ENCODE data around the gene SHPK. TPM values are rescaled to one million over a fixed set of nuclear protein-coding genes. Genes with fewer than 3 reads are reported as not detected.
"Not testable (repeated sequence)": the region's sequence is repeated elsewhere in the genome, so short reads cannot be mapped to it uniquely, and the experiment has no call there.

The SHPK gene
- polyA plus RNA-seq, 1 donor = 21.3 TPM

DNA sequence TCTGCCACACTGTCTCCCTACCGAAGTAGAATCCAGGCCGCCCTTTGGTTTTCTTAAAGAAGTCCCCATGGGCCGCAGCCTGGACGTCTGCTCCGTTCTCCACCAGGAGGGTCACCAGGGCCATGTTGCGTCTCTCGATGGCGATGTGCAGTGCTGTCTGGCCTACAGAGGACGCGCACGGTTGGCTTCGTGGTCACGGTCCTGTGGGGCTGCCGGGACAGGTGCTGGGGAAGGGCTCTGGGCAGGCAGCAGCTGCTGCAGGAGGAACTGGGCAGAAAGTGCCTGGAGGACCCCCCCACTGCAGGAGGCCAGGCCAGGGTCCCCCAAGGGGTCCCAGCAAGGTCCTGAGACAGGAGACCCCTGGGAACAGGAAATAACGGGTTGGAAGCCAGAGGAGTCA, 45.8 kb downstream of the SHPK start:
- H3K9me3 ChIP-seq (ENCODE audit: control insufficient read depth, low read depth, low read length) = no peaks in the 10 kb centered on the region
- peaks cover 66% of the 10 kb centered on the region for H3K36me3 ChIP-seq (ENCODE audit: control insufficient read depth, insufficient read depth, low read length)
- H3K27ac ChIP-seq (ENCODE audit: low read length) = no peak overlapping the region
- no peaks in the 10 kb centered on the region for H3K4me1 ChIP-seq (ENCODE audit: control insufficient read depth, insufficient read depth, low read length)
- H3K27me3 ChIP-seq (ENCODE audit: control insufficient read depth, insufficient read depth, low read length) = no peaks in the 10 kb centered on the region
- H3K4me3 ChIP-seq (ENCODE audit: low read length) = no peak overlapping the region
- DNase-seq = no peak
- no CpG with 5 or more reads among the region's 15 CpGs for WGBS (ENCODE audit: insufficient coverage, low lambda C conversion rate)

DNA sequence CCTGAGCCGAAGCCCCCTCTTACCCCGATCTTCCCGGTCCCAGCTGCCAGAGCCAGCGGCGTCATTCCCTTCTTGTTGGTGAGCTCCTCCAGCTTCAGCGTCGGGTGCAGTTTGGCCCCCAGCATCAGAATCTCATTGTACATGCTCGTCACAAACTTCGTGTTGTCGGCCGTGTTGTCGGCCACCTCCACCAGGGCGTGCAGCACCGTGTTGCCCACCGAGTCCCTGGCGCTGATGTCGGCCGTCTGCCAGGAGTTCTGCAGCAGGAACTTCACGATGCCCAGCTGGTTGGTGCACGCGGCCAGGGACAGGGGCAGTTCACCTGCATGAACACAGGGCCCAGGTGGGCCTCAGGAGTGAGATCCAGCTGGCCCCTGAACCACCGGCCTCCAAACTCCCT, 46.3 kb downstream of the SHPK start:
- no peaks in the 10 kb centered on the region for H3K4me1 ChIP-seq (ENCODE audit: control insufficient read depth, insufficient read depth, low read length)
- WGBS (ENCODE audit: insufficient coverage, low lambda C conversion rate) = no CpG with 5 or more reads among the region's 22 CpGs
- DNase-seq = no peak
- no peak overlapping the region for H3K4me3 ChIP-seq (ENCODE audit: low read length)
- H3K36me3 ChIP-seq (ENCODE audit: control insufficient read depth, insufficient read depth, low read length) = peaks cover 70% of the 10 kb centered on the region
- H3K9me3 ChIP-seq (ENCODE audit: control insufficient read depth, low read depth, low read length) = no peaks in the 10 kb centered on the region
- H3K27me3 ChIP-seq (ENCODE audit: control insufficient read depth, insufficient read depth, low read length) = no peaks in the 10 kb centered on the region
- H3K27ac ChIP-seq (ENCODE audit: low read length) = no peak overlapping the region

DNA sequence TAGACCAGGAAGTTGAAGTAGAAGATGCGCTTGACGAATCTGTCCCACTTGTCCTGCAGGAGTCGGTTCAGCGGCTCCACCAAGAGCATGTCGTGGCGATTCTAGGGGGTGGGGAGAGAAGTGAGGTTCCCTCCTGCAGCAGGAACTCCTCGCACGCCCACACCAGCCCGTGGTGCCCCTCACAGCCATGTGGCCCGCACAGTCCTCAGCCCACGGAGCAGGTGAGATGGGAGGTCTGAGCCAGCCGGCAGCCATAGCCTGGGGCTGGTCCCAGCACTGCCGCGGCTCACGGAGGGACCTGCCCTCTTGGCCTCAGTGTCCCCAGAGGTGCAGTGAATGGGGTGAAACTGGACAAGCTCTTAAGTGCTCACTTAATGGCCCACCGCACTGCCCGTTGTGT, 50.2 kb downstream of the SHPK start:
- no peak overlapping the region for H3K4me3 ChIP-seq (ENCODE audit: low read length)
- WGBS (ENCODE audit: insufficient coverage, low lambda C conversion rate) = no CpG with 5 or more reads among the region's 17 CpGs
- no peaks in the 10 kb centered on the region for H3K4me1 ChIP-seq (ENCODE audit: control insufficient read depth, insufficient read depth, low read length)
- H3K27me3 ChIP-seq (ENCODE audit: control insufficient read depth, insufficient read depth, low read length) = no peaks in the 10 kb centered on the region
- no peak overlapping the region for H3K27ac ChIP-seq (ENCODE audit: low read length)
- DNase-seq = no peak
- peaks cover 68% of the 10 kb centered on the region for H3K36me3 ChIP-seq (ENCODE audit: control insufficient read depth, insufficient read depth, low read length)
- H3K9me3 ChIP-seq (ENCODE audit: control insufficient read depth, low read depth, low read length) = no peaks in the 10 kb centered on the region

DNA sequence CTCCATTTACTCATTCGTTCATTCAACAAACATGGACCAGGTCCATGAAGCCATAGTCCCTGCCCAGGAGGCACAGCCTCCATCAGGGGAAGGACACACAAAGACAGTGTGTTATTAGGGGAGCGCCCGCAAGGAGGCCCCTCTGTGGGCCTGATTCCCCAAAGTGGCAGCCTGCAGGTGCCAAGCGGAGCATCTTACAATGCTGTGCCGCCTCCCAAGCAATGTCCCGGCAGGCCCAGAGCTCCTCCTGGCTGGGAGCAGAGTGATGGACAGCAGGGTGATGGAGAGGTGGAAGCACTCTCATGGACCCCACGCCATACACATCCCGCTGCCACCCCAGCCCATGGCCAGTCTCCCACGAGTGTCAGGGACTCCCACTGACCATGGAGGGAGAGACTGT, 52.6 kb downstream of the SHPK start:
- DNase-seq = no peak
- no peak overlapping the region for H3K4me3 ChIP-seq (ENCODE audit: low read length)
- no peaks in the 10 kb centered on the region for H3K27me3 ChIP-seq (ENCODE audit: control insufficient read depth, insufficient read depth, low read length)
- peaks cover 68% of the 10 kb centered on the region for H3K36me3 ChIP-seq (ENCODE audit: control insufficient read depth, insufficient read depth, low read length)
- WGBS (ENCODE audit: insufficient coverage, low lambda C conversion rate) = no CpG with 5 or more reads among the region's 9 CpGs
- H3K27ac ChIP-seq (ENCODE audit: low read length) = no peak overlapping the region
- H3K4me1 ChIP-seq (ENCODE audit: control insufficient read depth, insufficient read depth, low read length) = no peaks in the 10 kb centered on the region
- H3K9me3 ChIP-seq (ENCODE audit: control insufficient read depth, low read depth, low read length) = no peaks in the 10 kb centered on the region

DNA sequence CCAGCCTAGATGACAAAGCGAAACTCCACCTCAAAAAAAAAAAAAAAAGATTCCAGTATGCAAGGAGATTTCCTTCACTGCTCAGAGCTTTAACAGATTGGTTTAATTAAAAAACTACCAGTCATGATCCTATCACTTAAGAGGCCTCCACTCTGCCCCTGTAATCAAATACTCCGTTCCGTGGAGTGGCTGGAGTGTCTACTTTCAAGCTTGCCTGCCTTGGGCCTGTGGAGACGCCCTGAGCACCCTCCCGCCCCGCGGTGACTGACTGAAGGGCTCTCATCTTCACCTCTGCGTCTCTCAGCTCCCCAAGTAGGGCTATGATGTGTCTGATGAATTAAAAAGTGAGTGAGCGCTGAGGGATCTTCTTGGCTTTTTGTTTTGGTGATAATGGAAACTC, 53.1 kb downstream of the SHPK start:
- H3K4me3 ChIP-seq (ENCODE audit: low read length) = no peak overlapping the region
- H3K9me3 ChIP-seq (ENCODE audit: control insufficient read depth, low read depth, low read length) = no peaks in the 10 kb centered on the region
- H3K4me1 ChIP-seq (ENCODE audit: control insufficient read depth, insufficient read depth, low read length) = no peaks in the 10 kb centered on the region
- no CpG with 5 or more reads among the region's 9 CpGs for WGBS (ENCODE audit: insufficient coverage, low lambda C conversion rate)
- no peak for DNase-seq
- no peaks in the 10 kb centered on the region for H3K27me3 ChIP-seq (ENCODE audit: control insufficient read depth, insufficient read depth, low read length)
- H3K36me3 ChIP-seq (ENCODE audit: control insufficient read depth, insufficient read depth, low read length) = peaks cover 66% of the 10 kb centered on the region
- no peak overlapping the region for H3K27ac ChIP-seq (ENCODE audit: low read length)

DNA sequence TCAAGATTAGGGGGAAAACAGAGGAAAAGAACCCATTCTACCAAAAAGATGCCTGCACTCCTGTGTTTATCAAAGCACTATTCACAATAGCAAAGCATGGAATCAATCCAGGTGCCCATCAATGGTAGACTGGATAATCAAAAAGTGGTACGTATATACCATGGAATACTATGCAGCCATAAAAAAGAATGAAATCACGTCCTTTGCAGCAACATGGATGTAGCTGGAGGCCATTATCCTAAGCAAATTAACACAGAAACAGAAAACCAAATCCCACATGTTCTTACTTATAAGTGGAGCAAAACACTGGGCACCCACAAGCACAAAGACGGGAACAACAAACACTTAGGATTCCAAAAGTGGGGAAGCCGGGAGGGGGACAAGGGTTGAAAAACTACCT, 57.4 kb downstream of the SHPK start:
- not testable (repeated sequence) for H3K4me1 ChIP-seq (ENCODE audit: control insufficient read depth, insufficient read depth, low read length); DNase-seq; H3K4me3 ChIP-seq (ENCODE audit: low read length); H3K27me3 ChIP-seq (ENCODE audit: control insufficient read depth, insufficient read depth, low read length); H3K9me3 ChIP-seq (ENCODE audit: control insufficient read depth, low read depth, low read length); H3K27ac ChIP-seq (ENCODE audit: low read length)
- H3K36me3 ChIP-seq (ENCODE audit: control insufficient read depth, insufficient read depth, low read length) = peaks cover 55% of the 10 kb centered on the region
- no CpG with 5 or more reads among the region's 4 CpGs for WGBS (ENCODE audit: insufficient coverage, low lambda C conversion rate)

DNA sequence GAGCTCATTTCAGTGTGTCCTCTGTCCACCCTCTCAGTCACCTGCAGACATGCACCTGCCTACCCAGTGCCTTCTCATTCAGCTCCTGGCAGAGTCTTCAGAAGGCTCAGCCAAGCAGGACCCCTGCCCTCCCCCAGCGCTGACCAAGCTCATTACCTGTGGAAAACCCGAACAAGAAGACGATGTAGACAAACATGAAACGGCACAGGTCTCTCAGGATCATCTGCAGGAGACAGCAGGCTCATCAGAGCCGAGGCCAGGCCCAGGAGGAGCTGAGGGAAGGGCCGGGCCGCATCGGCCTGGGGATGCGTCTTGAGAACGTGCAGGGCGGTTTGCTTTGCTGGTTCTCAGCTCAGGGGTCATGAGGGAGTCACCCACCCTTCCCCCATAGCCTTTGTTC, 59.1 kb downstream of the SHPK start:
- Histone ChIP-seq H3K9me3 (ENCODE audit: control insufficient read depth, low read depth, low read length) (no peaks in the 10 kb centered on the region), H3K27me3 (ENCODE audit: control insufficient read depth, insufficient read depth, low read length) (no peaks in the 10 kb centered on the region), H3K36me3 (ENCODE audit: control insufficient read depth, insufficient read depth, low read length) (peaks cover 59% of the 10 kb centered on the region), H3K4me1 (ENCODE audit: control insufficient read depth, insufficient read depth, low read length) (no peaks in the 10 kb centered on the region), H3K4me3 (ENCODE audit: low read length) (no peak overlapping the region), H3K27ac (ENCODE audit: low read length) (no peak overlapping the region)
- DNase-seq = no peak
- WGBS (ENCODE audit: insufficient coverage, low lambda C conversion rate) = no CpG with 5 or more reads among the region's 11 CpGs

DNA sequence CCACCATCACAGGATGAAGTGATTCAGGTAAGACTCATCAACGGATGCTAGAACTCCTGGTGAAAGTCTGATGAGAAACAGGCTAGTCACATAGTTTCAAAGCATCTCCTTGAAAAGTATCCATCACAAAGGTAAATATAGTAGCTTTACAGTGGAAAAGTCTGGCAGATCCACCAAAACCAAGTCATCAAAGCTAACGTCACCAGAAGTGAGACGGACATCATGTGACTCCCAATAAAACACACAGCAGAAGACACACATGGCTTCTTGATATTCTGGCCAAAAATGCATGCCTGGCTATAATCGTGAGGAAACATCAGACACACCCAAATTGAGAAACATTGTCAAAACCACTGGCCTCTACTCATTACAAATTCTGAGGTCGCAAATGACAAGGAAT, 60.5 kb downstream of the SHPK start:
- Histone ChIP-seq H3K9me3 (ENCODE audit: control insufficient read depth, low read depth, low read length) (peaks cover 4% of the 10 kb centered on the region), H3K27me3 (ENCODE audit: control insufficient read depth, insufficient read depth, low read length) (no peaks in the 10 kb centered on the region), H3K4me1 (ENCODE audit: control insufficient read depth, insufficient read depth, low read length) (no peaks in the 10 kb centered on the region), H3K4me3 (ENCODE audit: low read length) (no peak overlapping the region), H3K36me3 (ENCODE audit: control insufficient read depth, insufficient read depth, low read length) (peaks cover 69% of the 10 kb centered on the region), H3K27ac (ENCODE audit: low read length) (no peak overlapping the region)
- DNase-seq = no peak
- no CpG with 5 or more reads among the region's 5 CpGs for WGBS (ENCODE audit: insufficient coverage, low lambda C conversion rate)

DNA sequence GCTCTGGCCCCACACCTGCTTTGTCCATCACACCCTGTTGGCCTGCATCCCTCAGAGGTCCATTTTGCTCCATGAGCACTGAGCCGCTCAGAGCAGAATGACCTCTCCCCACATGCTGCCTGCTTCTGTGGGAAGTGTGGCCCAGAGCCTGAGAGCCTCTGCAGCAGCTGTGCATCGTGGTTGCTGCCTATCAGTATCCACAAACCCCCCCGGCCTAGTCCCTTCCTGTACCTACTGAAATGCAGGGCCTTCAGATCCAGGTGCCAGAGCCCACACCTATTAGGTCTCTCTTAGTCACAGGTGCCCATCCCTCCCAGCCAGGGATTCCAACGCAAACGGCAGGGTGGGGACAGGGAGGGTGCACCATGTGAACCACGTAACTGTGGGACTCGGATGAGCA, 61.8 kb downstream of the SHPK start:
- Histone ChIP-seq H3K27me3 (ENCODE audit: control insufficient read depth, insufficient read depth, low read length) (no peaks in the 10 kb centered on the region), H3K27ac (ENCODE audit: low read length) (no peak overlapping the region), H3K9me3 (ENCODE audit: control insufficient read depth, low read depth, low read length) (peaks cover 4% of the 10 kb centered on the region), H3K36me3 (ENCODE audit: control insufficient read depth, insufficient read depth, low read length) (peaks cover 58% of the 10 kb centered on the region), H3K4me3 (ENCODE audit: low read length) (no peak overlapping the region), H3K4me1 (ENCODE audit: control insufficient read depth, insufficient read depth, low read length) (no peaks in the 10 kb centered on the region)
- no CpG with 5 or more reads among the region's 7 CpGs for WGBS (ENCODE audit: insufficient coverage, low lambda C conversion rate)
- DNase-seq = no peak

DNA sequence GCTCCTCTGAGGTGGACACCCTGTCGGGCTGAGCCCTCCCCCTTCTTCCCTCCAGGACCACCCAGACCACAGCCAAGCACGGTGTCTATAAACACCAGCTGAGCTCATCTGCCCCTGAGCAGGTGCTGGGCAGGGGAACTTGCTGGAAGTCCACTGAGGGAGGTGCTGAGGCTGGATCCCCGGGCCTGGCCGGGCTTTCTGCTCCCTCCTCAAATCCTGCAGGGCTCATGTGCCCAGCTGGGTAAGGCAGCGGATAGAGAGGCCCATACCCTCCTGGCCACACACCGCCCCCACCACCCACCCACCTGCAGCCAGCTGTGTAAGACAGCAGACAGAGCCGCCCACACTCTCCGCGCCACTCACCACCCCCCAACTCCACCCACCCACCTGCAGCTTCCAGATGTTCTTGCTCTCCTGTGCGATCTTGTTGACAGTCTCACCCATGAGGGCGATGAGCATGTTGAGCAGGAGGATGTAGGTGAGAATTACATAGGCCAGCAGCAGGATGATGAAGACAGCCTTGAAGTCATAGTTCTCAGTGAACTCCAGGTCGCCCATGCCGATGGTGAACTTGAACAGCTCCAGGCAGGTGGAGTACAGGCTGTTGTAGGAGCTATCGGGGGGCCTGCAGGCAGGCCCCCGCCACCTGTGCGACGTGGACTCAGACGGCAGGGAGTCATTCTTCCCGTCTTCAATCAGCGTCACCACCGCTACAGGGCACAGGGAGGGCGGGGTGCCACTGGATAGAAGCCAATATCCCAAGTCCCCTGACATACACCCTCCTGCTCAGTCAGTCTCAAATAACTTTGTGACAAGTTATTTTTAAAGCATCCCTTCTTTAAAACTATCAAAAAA, 62.6 kb downstream of the SHPK start:
- no peak for DNase-seq
- Histone ChIP-seq H3K9me3 (ENCODE audit: control insufficient read depth, low read depth, low read length) (peaks cover 4% of the 10 kb centered on the region), H3K4me3 (ENCODE audit: low read length) (no peak overlapping the region), H3K27ac (ENCODE audit: low read length) (no peak overlapping the region), H3K27me3 (ENCODE audit: control insufficient read depth, insufficient read depth, low read length) (no peaks in the 10 kb centered on the region), H3K4me1 (ENCODE audit: control insufficient read depth, insufficient read depth, low read length) (no peaks in the 10 kb centered on the region), H3K36me3 (ENCODE audit: control insufficient read depth, insufficient read depth, low read length) (peaks cover 51% of the 10 kb centered on the region)
- WGBS (ENCODE audit: insufficient coverage, low lambda C conversion rate) = no CpG with 5 or more reads among the region's 22 CpGs

DNA sequence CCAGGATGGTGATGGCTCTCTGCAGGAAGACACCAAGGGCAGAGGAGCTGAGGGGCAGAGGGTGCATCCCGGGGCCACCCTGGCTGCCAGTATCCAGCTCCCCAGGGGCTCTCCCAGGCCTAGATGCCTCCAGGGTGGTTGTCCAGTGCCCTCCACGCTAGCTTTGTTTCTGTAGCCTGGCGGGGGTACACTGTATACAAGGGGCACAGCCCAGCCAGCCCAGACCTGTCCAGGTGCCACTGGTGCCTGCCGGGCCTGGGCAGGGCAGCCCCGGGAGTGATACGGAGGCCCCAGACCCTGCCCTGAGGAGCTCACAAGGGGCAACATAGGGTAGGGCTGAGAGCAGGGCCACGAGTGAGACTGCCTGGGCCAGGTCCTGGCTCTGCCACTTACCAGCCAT, 63.8 kb downstream of the SHPK start:
- no CpG with 5 or more reads among the region's 7 CpGs for WGBS (ENCODE audit: insufficient coverage, low lambda C conversion rate)
- H3K4me3 ChIP-seq (ENCODE audit: low read length) = no peak overlapping the region
- H3K36me3 ChIP-seq (ENCODE audit: control insufficient read depth, insufficient read depth, low read length) = peaks cover 50% of the 10 kb centered on the region
- DNase-seq = no peak
- H3K27ac ChIP-seq (ENCODE audit: low read length) = no peak overlapping the region
- H3K4me1 ChIP-seq (ENCODE audit: control insufficient read depth, insufficient read depth, low read length) = no peaks in the 10 kb centered on the region
- peaks cover 4% of the 10 kb centered on the region for H3K9me3 ChIP-seq (ENCODE audit: control insufficient read depth, low read depth, low read length)
- no peaks in the 10 kb centered on the region for H3K27me3 ChIP-seq (ENCODE audit: control insufficient read depth, insufficient read depth, low read length)

Data from large intestine (tissue), 3 donors.